H1 (cell line): Measurements from ENCODE around the gene DBF4B. TPM values are rescaled to one million over a fixed set of nuclear protein-coding genes. Genes with fewer than 3 reads are reported as not detected.

Experiments
- CTCF ChIA-PET: fragments of 300-600 bp; sonication (Branson Sonifier 250); formaldehyde crosslinking; loops from one replicate; lab custom pipeline; 2021; ENCODE audit not compliant: partially characterized antibody; lab: Charles Lee
- POLR2A ChIA-PET: fragments of 300-600 bp; sonication (Branson Sonifier 250); formaldehyde crosslinking; loops from one replicate; lab custom pipeline; 2021; ENCODE audit warnings: inconsistent platforms; ENCODE audit not compliant: partially characterized antibody; lab: Charles Lee
- DNase-seq, 2 experiments: peaks; one replicate each; pipeline versions ENCODE4 v3.0.0 to v3.0.0-alpha.2; 2010 to 2022; ENCODE audit warnings: low spot score in 2 of 2, low read depth in 1 of 2, mixed read lengths in 1 of 2
- FAIRE-seq: peaks from 2 replicates; lab custom pipeline; 2011; peaks lifted over from hg19 to GRCh38; lab: Jason Lieb, UNC
- H2AFZ ChIP-seq: 2 replicates; pipeline ENCODE4 v1.8.1; 2012; ENCODE audit warnings: low read length, inconsistent platforms
- H2AK5ac ChIP-seq: 2 replicates; pipeline ENCODE4 v1.6.1; 2013; ENCODE audit warnings: low read depth, low read length
- H2BK120ac ChIP-seq: replicated peaks from 2 replicates; pipeline ENCODE3; 2013; ENCODE audit warnings: low read depth, low read length, inconsistent platforms
- H2BK12ac ChIP-seq: 2 replicates; pipeline ENCODE4 v1.6.1; 2013; ENCODE audit warnings: low read depth, low read length
- H2BK15ac ChIP-seq: 2 replicates; pipeline ENCODE4 v1.6.1; 2013; ENCODE audit warnings: low read length
- H2BK20ac ChIP-seq: 2 replicates; pipeline ENCODE4 v1.6.1; 2013; ENCODE audit warnings: low read length
- H2BK5ac ChIP-seq: 2 replicates; pipeline ENCODE4 v1.6.1; 2013; ENCODE audit warnings: low read depth, low read length
- H3K14ac ChIP-seq: 2 replicates; pipeline ENCODE4 v1.6.1; 2013; ENCODE audit warnings: inconsistent platforms; ENCODE audit not compliant: insufficient read length
- H3K18ac ChIP-seq: 2 replicates; pipeline ENCODE4 v1.6.1; 2013; ENCODE audit warnings: low read length; ENCODE audit errors: extremely low read depth
- H3K23ac ChIP-seq: 2 replicates; pipeline ENCODE4 v1.6.1; 2013; ENCODE audit warnings: inconsistent platforms; ENCODE audit not compliant: insufficient read length
- H3K23me2 ChIP-seq: 2 replicates; pipeline ENCODE4 v1.6.1; 2013; ENCODE audit warnings: low read depth, low read length
- H3K27ac ChIP-seq: 2 replicates; pipeline ENCODE4 v1.6.1; 2011; ENCODE audit warnings: low read depth, low read length, inconsistent platforms
- H3K27me3 ChIP-seq, 4 experiments: replicated peaks in 1 of 4; 1 replicate in 1 of 4; 2 replicates in 3 of 4; pipeline versions ENCODE4 v1.6.1 to v1.8.1; 2011 to 2013; ENCODE audit warnings: low read length in 3 of 4, mild to moderate bottlenecking in 3 of 4, inconsistent platforms in 2 of 4, mixed read lengths in 2 of 4, moderate library complexity in 1 of 4; ENCODE audit not compliant: control insufficient read depth in 3 of 4, insufficient read depth in 3 of 4; ENCODE audit errors: extremely low read depth in 1 of 4
- H3K36me3 ChIP-seq, 4 experiments: 2 replicates each; pipeline versions ENCODE4 v1.6.1 to v1.8.1; 2011 to 2013; ENCODE audit warnings: mild to moderate bottlenecking in 4 of 4, low read length in 3 of 4, moderate library complexity in 2 of 4, control low read depth in 1 of 4, inconsistent platforms in 1 of 4; ENCODE audit not compliant: insufficient read depth in 4 of 4, control insufficient read depth in 2 of 4
- H3K4ac ChIP-seq: replicated peaks from 2 replicates; pipeline ENCODE3; 2013; ENCODE audit warnings: low read length, low read depth, mixed read lengths, inconsistent platforms; ENCODE audit not compliant: insufficient read length
- H3K4me1 ChIP-seq, 4 experiments: replicated peaks in 1 of 4; 1 replicate in 1 of 4; 2 replicates in 3 of 4; pipeline versions ENCODE4 v1.6.1 to v1.8.1; 2011 to 2013; ENCODE audit warnings: low read length in 3 of 4, inconsistent platforms in 2 of 4, mixed read lengths in 1 of 4; ENCODE audit not compliant: insufficient read depth in 4 of 4, control insufficient read depth in 3 of 4
- H3K4me2 ChIP-seq, 2 experiments: 2 replicates each; pipeline versions ENCODE4 v1.6.1 to v1.8.1; 2011 to 2013; ENCODE audit warnings: low read depth in 2 of 2, low read length in 2 of 2, control low read depth in 1 of 2, inconsistent platforms in 1 of 2, mild to moderate bottlenecking in 1 of 2; ENCODE audit not compliant: insufficient read depth in 1 of 2
- H3K4me3 ChIP-seq, 4 experiments: fragments of 200-600, 300-600 bp in 1 of 4; sonication (generic), shearing (Covaris generic), sonication (Bioruptor Twin) in 1 of 4; 2 replicates each; pipeline versions ENCODE4 v1.5.1 to v1.8.1; 2011 to 2016; ENCODE audit warnings: low read length in 4 of 4, low read depth in 3 of 4, control low read depth in 2 of 4, inconsistent platforms in 2 of 4, mild to moderate bottlenecking in 2 of 4, mixed read lengths in 1 of 4, moderate library complexity in 1 of 4; ENCODE audit not compliant: insufficient read depth in 2 of 4; ENCODE audit errors: extremely low read depth in 1 of 4
- H3K56ac ChIP-seq: replicated peaks from 2 replicates; pipeline ENCODE3; 2013; ENCODE audit warnings: low read depth, mild to moderate bottlenecking, mixed read lengths, low read length, inconsistent platforms; ENCODE audit not compliant: insufficient read length
- H3K79me1 ChIP-seq: 2 replicates; pipeline ENCODE4 v1.6.1; 2013; ENCODE audit warnings: low read depth, low read length, control low read depth
- H3K79me2 ChIP-seq, 2 experiments: 2 replicates each; pipeline versions ENCODE4 v1.6.1 to v1.8.1; 2012 to 2013; ENCODE audit warnings: low read length in 2 of 2, mild to moderate bottlenecking in 2 of 2, inconsistent platforms in 1 of 2; ENCODE audit not compliant: insufficient read depth in 2 of 2, control insufficient read depth in 1 of 2
- H3K9ac ChIP-seq, 4 experiments: replicated peaks in 1 of 4; 1 replicate in 1 of 4; 2 replicates in 3 of 4; pipeline versions ENCODE4 v1.6.1 to v1.8.1; 2011 to 2013; ENCODE audit warnings: low read depth in 3 of 4, low read length in 3 of 4, control low read depth in 2 of 4, mild to moderate bottlenecking in 2 of 4, moderate library complexity in 2 of 4, inconsistent platforms in 1 of 4; ENCODE audit errors: extremely low read depth in 1 of 4
- H3K9me3 ChIP-seq, 2 experiments: 2 replicates each; pipeline versions ENCODE4 v1.6.1 to v1.8.1; 2012 to 2013; ENCODE audit warnings: mild to moderate bottlenecking in 2 of 2, moderate library complexity in 2 of 2, control low read depth in 1 of 2, inconsistent platforms in 1 of 2, low read depth in 1 of 2, low read length in 1 of 2, mixed read lengths in 1 of 2; ENCODE audit not compliant: insufficient read depth in 2 of 2
- H4K20me1 ChIP-seq, 2 experiments: replicated peaks in 1 of 2; 2 replicates each; pipeline versions ENCODE3 to v1.8.1; 2011 to 2013; ENCODE audit warnings: inconsistent platforms in 2 of 2, low read length in 2 of 2, mild to moderate bottlenecking in 1 of 2; ENCODE audit not compliant: insufficient read depth in 2 of 2, control insufficient read depth in 1 of 2
- H4K5ac ChIP-seq: 2 replicates; pipeline ENCODE4 v1.6.1; 2013; ENCODE audit warnings: low read length, low read depth, mixed read lengths, inconsistent platforms; ENCODE audit not compliant: insufficient read length
- H4K8ac ChIP-seq: 2 replicates; pipeline ENCODE4 v1.8.0; 2013; ENCODE audit warnings: mild to moderate bottlenecking, moderate library complexity, low read length, inconsistent platforms; ENCODE audit not compliant: insufficient read depth; ENCODE audit errors: extremely low read depth
- H4K91ac ChIP-seq: replicated peaks from 2 replicates; pipeline ENCODE3; 2013; ENCODE audit warnings: low read length, mixed read lengths, inconsistent platforms; ENCODE audit not compliant: insufficient read length
- CBX5 ChIP-seq: fragments of 300-800, 300-1000 bp; sonication (generic); IDR thresholded peaks from 2 replicates; pipeline ENCODE4 v1.7.1; 2016; ENCODE audit warnings: antibody characterized with exemption, low read length, low read depth
- GABPA ChIP-seq: IDR thresholded peaks from 2 replicates; pipeline ENCODE4 v1.6.1; 2011; ENCODE audit warnings: mild to moderate bottlenecking, low read length, moderate library complexity, borderline replicate concordance; ENCODE audit not compliant: insufficient read depth
- HDAC2 ChIP-seq, 2 experiments: fragments of 300-600 bp in 1 of 2; sonication (generic) in 1 of 2; IDR thresholded peaks; 2 replicates each; pipeline ENCODE4 v1.6.1; 2011 to 2012; ENCODE audit warnings: low read depth in 2 of 2, low read length in 2 of 2, mild to moderate bottlenecking in 2 of 2, moderate library complexity in 2 of 2, borderline replicate concordance in 1 of 2, inconsistent platforms in 1 of 2
- KDM5A ChIP-seq: fragments of 200-600 bp; IDR thresholded peaks from 2 replicates; pipeline ENCODE4 v1.7.1; 2012; ENCODE audit warnings: mild to moderate bottlenecking, low read length, inconsistent platforms, mixed read lengths
- POLR2AphosphoS5 ChIP-seq: IDR thresholded peaks from 2 replicates; pipeline ENCODE4 v1.6.1; 2011; ENCODE audit warnings: low read depth, low read length
- RNF2 ChIP-seq: fragments of 200-900, 300-1000 bp; sonication (generic); IDR thresholded peaks from 2 replicates; pipeline ENCODE4 v1.7.1; 2016; ENCODE audit warnings: borderline replicate concordance, low read depth, mild to moderate bottlenecking, antibody characterized with exemption, low read length; ENCODE audit not compliant: poor library complexity, severe bottlenecking; ENCODE audit errors: missing control alignments
- RXRA ChIP-seq: IDR thresholded peaks from 2 replicates; pipeline ENCODE4 v1.6.1; 2011; ENCODE audit warnings: low read depth, mild to moderate bottlenecking, low read length, moderate library complexity; ENCODE audit not compliant: insufficient read depth
- TCF12 ChIP-seq: IDR thresholded peaks from 2 replicates; pipeline ENCODE4 v1.6.1; 2011; ENCODE audit warnings: low read depth, mild to moderate bottlenecking, low read length
- TEAD4 ChIP-seq: IDR thresholded peaks from 2 replicates; pipeline ENCODE4 v1.6.1; 2012; ENCODE audit warnings: low read depth, low read length, inconsistent platforms, mixed read lengths
- ZNF274 ChIP-seq: IDR thresholded peaks from 2 replicates; pipeline ENCODE4 v1.7.0; 2012; ENCODE audit warnings: low read length, borderline replicate concordance; ENCODE audit errors: extremely low read depth
- WGBS, 2 experiments: shearing (Covaris generic) in 1 of 2; methylation state at CpG; one replicate each; pipeline versions ENCODE4 v1.1.6 to v1.1.7; 2013 to 2015; ENCODE audit warnings: low lambda C conversion rate in 2 of 2, mixed read lengths in 2 of 2, inconsistent platforms in 1 of 2, low coverage in 1 of 2, missing lambda C conversion rate in 1 of 2; ENCODE audit not compliant: insufficient replicate concordance in 2 of 2, insufficient coverage in 1 of 2, insufficient read length in 1 of 2; ENCODE audit errors: extremely low coverage in 1 of 2, missing lambda C conversion rate in 1 of 2; 5-methylcytosine and 5-hydroxymethylcytosine counted together
- polyA plus RNA-seq, 7 experiments: library from polyadenylated mRNA; depleted of rRNA in 3 of 7; stranded (reverse) in 5 of 7; unstranded in 2 of 7; fragments of >200 nt in 5 of 7; fragments of 200-250 nt in 2 of 7; gene quantifications; 1 replicate in 5 of 7; 2 replicates in 1 of 7; 4 replicates in 1 of 7; pipeline versions ENCODE4 v1.2.1 to v1.2.3, GENCODE V29; 2011 to 2013; ENCODE audit warnings: missing spikeins in 2 of 7, mixed read lengths in 2 of 7
- total RNA-seq: library from RNA; stranded (reverse); fragmentation: NEBNext Ultra II Directional; extraction: Animal tissue kit (Norgen Biotek cat#: 25700); gene quantifications from 2 replicates; pipeline ENCODE4 v1.2.1, GENCODE V29; 2021

Gene DBF4B
- total and polyA plus RNA-seq, 2 of the 8 experiments (the other 6 are each of a cell fraction or from before 2014, with no cell fraction given) = 20.2 to 26.9 TPM

- peaks cover 0 to 5% of the 10 kb centered on the region in 2 experiments for H4K20me1 ChIP-seq
- H2BK120ac ChIP-seq = no peak overlapping the region
- no peak overlapping the region for H2AFZ ChIP-seq
- H3K14ac ChIP-seq = no peak overlapping the region
- TF ChIP-seq HDAC2 (IDR thresholded peaks at IDR 0.05; ENCODE audit: borderline replicate concordance in 1 of 2, low read depth in 2 of 2, low read length in 2 of 2) (no peak), CBX5 (no peak), TEAD4 (no peak), POLR2AphosphoS5 (no peak), KDM5A (no peak), TCF12 (no peak), RXRA (no peak), RNF2 (no peak), GABPA (no peak), ZNF274 (no peak)
- TF ChIP-seq, all 59 proteins: peak for 0
- Histone ChIP-seq H3K23me2 (no peaks in the 10 kb centered on the region), H3K27me3 (no peaks in the 10 kb centered on the region), H3K79me1 (no peaks in the 10 kb centered on the region), H2BK12ac (no peak overlapping the region), H3K36me3 (peaks cover 0 to 5% (median 4%) of the 10 kb centered on the region in 4 experiments; a peak in 4 of 8 replicates), H4K91ac (no peak overlapping the region), H4K8ac (no peak overlapping the region), H3K4ac (no peak overlapping the region), H3K23ac (no peak overlapping the region), H3K18ac (no peak overlapping the region), H4K5ac (no peak overlapping the region), H3K56ac (no peak overlapping the region), H3K4me3 (no peak overlapping the region), H2AK5ac (no peak overlapping the region), H2BK5ac (no peak overlapping the region), H2BK15ac (no peak overlapping the region), H3K27ac (no peak overlapping the region), H3K79me2 (no peaks in the 10 kb centered on the region), H3K4me1 (peaks cover 0 to 3% (median 1%) of the 10 kb centered on the region in 4 experiments; a peak in 2 of 7 replicates), H3K9me3 (no peaks in the 10 kb centered on the region), H3K4me2 (no peak overlapping the region), H2BK20ac (no peak overlapping the region), H3K9ac (no peak overlapping the region)
- WGBS, 2 experiments = 75% methylated on average over 10 of the region's 10 CpGs; no CpG with 5 or more reads in 1 of the 2 experiments
- ChIA-PET CTCF (interaction anchor here (0.8 to 3.4 kb wide), 10 partner anchors 8 to 227 kb away, joined by 3 to 22 read pairs (median 4); no protein-coding TSS in a partner anchor), POLR2A (interaction anchor here (0.7 to 2.4 kb wide), 18 partner anchors 8 to 216 kb away, joined by 3 to 11 read pairs (median 4); partner anchors contain the start of gene HIGD1B)
- DNase-seq (no peak), FAIRE-seq (no peak)
Measured at GRCh38 chr17:44794851-44795413, 86.5 kb downstream of the DBF4B start.
